Activated CD4-positive, alpha-beta T cell treated with anti-CD3 and anti-CD28 coated beads, Interleukin-2, amount 50 U/mL, for 4 hours (primary cell): ENCODE data around the gene BTBD9.

ENCODE experiments used
- DNase-seq, 2 experiments: peaks; one replicate each; pipeline ENCODE4 v3.0.0-alpha.2; 2020

BTBD9 gene

GRCh38 chr6:38639498-38640215, at the start of gene BTBD9:
TSS of gene BTBD9 (minus strand) at chr6:38639929.
- DNase-seq, result peak; percentile 66 to 68

DNA sequence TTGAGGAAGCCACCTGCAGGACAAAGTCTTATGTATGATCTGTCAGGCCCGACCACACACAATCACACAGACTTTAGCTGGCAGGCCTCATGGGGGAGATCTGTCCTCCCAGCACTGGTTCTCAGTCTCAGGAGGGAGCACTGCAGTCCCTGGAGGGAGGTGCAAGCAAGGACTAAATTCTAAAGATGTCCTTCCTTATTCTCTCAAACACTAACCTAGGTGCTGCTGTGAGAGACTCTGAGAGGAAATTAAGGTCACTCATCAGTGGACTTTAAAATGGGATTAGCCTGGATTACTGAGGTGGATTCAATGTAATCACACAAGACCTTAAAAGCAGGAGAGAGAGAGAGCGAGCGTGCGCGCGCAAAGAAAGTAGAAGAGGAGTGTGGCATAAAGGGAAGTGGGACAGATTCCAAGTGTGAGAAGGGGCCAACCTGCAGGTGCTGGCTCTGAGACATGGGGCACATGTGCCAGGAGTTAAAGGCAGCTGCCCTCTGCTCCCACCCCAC, 48.9 kb upstream of the BTBD9 start:
- no peak for DNase-seq

GRCh38 chr6:38687549-38687948, 47.8 kb upstream of the BTBD9 start:
- DNase-seq, result no peak

- no peak for DNase-seq
Measured at GRCh38 chr6:38687043-38687353, 47.3 kb upstream of the BTBD9 start.

DNA sequence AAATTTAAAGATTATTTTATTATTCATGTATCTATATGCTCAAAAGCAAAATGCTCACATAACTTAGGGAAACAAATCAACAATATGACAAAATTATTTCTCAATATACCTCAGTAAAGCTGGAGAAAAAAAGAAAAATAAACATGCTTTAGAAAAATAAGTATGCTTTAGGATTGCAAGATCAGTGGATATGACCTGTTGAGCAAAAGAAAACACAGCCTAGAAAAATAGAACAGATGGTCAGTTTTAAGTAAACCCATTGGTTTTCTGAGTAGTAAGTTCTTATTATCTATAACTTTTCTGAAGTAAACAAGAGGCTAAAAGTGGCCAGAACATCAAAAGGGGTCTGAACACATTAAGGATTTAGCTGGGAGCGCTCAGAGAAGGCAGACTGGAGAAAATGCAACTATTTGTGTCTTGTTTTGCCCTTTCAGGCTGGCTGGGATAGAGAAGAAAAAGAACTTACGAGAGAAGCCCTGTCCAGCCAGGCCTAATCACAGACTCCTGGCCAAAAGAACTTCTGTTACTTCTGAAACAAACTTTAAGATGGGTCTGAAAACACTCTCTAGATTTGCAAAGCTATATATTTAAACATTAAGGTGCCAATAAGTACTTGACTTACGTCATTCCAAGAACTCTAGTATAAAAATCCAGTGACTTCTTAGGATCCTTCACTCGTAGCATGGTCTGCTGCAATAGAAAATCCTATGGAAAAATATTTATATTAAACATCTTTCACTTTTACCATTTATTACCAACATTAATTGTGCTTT, 46.7 kb upstream of the BTBD9 start:
- DNase-seq, result no peak

DNA sequence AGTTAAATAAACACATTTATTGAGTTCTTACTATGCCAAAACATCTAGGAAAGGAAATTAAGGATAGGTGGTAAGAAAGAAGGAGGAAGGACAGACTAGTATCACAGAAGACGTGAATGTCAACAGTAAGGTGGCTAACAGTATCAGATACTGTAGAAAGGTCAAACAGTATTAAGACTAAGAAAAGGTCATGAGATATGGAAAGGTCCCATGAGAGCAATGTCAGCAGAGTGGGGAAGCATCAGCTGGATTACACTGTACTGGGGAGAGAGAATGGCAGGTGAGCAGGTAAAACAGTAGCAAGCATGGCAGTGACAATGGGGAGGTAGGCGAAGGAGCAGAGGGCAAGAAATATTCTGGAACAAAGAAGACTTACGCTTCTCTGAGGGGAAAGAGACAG, 45.2 kb upstream of the BTBD9 start:
- no peak for DNase-seq

DNA sequence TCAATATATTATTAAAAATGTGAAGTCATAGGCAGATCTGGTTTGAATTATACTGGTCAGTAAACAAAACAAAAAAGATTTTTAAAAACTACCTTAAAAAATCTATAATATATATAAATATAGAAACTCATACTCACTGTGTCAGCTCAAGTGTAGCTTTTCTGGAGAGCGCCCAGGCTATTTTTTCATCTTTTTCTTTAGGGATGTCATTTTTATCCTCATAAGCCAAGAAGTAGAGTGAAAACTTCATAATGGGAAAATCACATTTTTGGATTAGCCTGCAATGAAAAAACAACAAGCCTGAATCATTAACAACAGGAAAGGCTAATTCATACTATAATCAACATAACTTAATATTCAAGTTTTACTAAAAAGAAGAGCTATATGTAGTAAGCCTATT, 44.5 kb upstream of the BTBD9 start:
- DNase-seq, result no peak

- DNase-seq, result no peak
Measured at GRCh38 chr6:38681850-38682249, 42.1 kb upstream of the BTBD9 start.

- no peak for DNase-seq
Measured at GRCh38 chr6:38679668-38680067, 39.9 kb upstream of the BTBD9 start.

GRCh38 chr6:38678178-38678760, 38.5 kb upstream of the BTBD9 start:
- DNase-seq, result no peak

DNA sequence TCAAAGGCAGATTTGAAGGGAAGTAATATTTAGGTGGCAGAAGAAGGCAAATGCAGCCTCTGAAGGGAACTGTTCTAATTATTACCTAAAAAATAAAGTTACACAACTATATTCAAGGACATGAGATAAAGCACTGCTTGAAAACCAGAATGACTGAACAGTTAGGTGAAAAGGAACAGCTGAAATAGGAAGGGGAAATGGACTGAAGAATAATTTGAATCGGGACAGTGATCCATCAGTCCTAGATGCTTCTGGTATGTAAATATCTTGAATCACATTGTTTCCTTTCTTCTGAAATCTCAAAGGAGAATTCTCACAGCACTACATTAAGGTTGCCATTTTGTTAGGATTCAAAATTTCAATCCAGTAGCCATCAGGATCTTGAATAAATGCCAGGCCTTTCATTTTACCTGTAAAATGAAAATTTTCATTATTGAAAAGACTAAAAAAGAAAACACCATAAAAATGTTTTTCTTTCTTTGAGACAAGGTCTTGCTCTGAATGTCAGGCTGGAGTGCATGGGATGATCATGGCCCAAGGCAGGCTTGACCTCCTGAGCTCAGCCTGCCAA, 37.3 kb upstream of the BTBD9 start:
- DNase-seq, result no peak

GRCh38 chr6:38676236-38676973, 36.7 kb upstream of the BTBD9 start:
- DNase-seq, result no peak

DNA sequence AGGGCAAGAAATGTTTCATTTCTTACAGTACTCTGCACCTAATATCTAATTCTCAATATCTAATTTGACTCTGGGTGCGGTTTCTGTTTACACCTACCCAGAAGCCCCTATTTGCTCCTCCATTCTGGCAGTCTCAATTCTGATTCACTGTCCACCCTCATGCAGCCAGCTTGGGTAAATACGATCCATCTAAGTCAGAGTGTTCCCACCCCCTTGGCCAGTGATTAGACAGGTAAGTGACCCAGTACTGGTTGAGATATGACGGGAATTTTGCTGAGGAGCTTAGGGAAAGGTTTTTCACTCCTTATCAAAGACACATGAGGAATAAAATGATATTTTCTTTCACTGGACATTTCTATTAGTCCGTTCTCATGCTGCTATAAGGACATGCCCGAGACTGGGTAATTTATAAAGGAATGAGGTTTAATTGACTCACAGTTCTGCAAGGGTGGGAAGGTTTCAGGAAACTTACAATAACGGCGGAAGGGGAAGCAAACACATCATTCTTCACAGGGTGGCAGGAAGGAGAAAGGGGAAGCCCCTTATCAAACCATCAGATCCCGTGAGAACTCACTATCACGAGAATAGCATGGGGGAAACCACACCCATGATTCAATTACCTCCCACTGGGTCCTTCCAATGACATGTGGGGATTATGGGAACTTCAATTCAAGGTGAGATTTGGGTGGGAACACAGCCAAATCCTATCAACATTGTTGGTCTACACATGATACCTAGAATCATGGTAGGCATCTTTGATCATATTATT, 33.9 kb upstream of the BTBD9 start:
- no peak for DNase-seq

DNA sequence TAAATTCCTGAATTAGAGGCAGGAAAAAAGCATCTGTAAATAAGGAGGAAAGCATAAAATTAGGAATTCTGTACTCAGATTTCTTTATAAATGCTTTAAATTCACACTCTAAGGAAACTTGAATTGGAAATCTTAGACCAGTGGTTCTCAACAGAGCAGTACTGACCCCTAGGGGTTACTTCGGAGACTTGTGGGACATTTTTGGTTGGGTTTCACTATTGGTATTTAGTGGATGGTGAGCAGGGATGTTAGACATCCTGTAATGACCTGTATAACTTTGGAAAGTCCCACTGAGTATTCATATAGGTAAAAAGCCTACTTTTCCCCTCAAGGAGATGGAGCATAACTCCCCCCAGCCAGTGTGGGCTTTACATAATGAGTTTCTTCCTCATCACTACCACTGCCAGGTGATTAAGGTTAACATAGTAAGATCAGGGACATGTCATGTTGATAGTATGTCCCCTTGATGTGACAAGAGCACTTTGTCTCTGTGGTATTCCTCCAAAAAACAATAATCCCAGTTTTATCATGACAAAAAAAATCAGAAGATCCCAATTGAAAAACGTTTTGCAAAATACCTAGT, 32.2 kb upstream of the BTBD9 start:
- peak in 1 of 2 experiments; percentile 11 for DNase-seq

DNA sequence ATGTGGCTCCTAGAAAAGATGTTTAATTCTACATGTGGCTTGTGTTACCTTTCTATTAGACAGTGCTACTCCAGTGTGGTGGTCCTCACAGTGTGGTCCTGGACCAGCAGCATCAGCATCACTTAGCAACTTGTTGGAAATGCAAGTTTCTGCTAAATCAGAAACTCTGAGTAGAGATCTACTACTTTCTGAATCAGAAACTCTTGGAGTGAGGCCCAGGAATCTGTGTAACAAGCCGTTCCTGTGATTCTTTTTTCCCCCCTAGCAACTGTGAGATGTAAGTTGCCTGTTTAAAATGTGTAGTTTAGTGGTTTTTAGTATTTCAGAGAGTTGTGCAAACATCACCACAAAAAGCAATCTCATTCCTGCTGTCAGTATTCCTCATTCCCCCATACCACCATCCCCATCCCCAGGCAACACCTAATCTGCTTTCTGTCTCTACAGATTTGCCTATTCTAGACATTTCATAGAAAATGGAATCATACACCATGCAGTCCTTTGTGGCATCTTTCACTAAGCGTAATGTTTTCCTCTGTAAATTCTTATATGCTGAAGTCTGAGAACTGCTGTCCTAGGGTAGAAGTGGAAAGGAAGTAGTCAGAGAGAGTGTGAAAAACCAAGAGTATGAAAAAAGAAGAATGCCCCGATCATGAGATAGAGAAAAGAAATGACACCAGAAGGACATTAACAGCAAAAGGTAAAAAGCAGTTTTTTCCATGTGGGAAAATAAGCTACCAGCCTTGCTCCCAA, 18.9 kb upstream of the BTBD9 start:
- no peak for DNase-seq

- no peak for DNase-seq
Measured at GRCh38 chr6:38656896-38657295, 17.2 kb upstream of the BTBD9 start.

GRCh38 chr6:38654263-38654662, 14.5 kb upstream of the BTBD9 start:
- no peak for DNase-seq

- DNase-seq, result no peak
Measured at GRCh38 chr6:38651121-38651784, 11.5 kb upstream of the BTBD9 start.

DNA sequence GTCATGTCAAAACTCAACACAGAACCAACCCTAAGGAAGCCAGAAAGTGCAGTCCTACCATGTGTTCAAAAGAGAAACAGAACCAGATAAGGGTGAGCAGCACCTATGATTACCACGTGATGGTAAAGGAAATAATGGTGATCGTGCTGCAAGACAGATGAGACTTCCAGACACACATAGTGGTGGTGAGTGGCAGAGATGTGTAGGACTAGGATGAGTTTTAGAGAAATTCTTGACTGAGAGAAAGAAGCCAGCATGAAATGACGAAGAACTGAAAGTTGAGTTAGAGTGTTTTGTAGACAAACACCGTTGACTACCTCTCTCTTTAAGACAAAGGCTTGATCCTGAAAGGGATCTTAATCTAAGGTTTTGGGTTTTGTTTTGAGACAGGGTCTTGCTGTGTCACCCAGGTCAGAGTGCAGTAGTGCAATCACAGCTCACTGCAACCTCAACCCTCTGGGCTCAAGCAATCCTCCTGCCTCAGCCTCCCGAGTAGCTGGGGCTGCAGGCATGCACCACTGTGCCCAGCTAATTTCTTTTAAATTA, 10.6 kb upstream of the BTBD9 start:
- no peak for DNase-seq

DNA sequence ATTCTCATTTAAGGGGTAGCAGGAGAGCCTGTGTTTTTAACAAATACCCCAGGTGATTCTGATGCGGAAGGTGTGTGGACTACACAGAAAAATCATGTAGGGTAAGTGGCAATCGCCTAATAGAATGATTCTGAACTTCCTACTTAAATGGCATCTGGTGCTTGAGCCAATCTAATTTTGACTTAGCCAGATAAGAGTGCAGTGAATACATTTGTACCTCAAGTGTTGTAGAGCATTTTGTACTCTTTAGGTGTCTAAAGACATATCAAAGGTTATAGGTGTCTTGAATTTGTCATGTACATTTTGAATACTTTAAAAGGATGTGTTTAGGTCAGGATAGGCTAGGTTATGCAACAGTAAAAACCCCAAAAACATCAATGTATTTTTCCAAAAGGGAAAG, 10.0 kb upstream of the BTBD9 start:
- no peak for DNase-seq
